Cortex of kidney (tissue), 1 donor: ENCODE data around the gene SOBP.
"Not testable (repeated sequence)": the region's sequence is repeated elsewhere in the genome, so short reads cannot be mapped to it uniquely, and the experiment has no call there.

ENCODE experiments used
- DNase-seq: peaks from one replicate; lab custom pipeline; 2025; lab: John Stamatoyannopoulos, UW

The SOBP gene

DNA sequence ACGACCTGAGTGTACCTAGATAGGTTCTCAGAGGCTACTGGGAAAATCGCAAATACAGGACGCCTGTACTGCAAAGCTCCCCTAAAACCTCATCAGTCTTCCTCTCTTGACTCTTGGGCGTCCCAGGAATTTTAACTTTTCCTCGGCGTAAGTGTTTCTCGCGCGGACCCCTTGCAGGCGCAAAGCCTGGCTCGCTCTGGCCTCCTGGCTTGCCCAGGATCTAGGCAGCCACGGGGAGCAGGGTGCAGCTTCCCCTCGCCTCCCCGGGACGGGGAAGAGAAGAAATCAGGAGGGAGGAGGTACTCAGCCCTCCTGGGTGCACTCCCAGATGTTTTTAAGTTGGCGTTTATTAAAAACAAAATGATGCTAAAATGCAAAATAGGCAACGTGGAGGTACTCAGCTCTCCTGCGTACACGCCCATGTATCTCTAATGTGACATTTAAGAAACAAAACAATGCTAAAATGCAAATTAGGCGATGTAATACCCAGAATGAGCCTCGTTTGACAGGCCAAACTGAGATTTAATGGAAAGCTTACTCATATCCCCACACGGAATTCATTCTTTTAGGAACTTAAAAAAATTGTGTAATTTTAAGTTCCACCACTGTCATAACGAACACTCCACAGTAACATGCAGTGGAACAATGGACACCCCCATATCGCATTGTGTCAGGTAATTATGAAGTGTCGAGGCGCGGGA is 1.6 kb upstream of the SOBP start:
- no peak for DNase-seq

DNA sequence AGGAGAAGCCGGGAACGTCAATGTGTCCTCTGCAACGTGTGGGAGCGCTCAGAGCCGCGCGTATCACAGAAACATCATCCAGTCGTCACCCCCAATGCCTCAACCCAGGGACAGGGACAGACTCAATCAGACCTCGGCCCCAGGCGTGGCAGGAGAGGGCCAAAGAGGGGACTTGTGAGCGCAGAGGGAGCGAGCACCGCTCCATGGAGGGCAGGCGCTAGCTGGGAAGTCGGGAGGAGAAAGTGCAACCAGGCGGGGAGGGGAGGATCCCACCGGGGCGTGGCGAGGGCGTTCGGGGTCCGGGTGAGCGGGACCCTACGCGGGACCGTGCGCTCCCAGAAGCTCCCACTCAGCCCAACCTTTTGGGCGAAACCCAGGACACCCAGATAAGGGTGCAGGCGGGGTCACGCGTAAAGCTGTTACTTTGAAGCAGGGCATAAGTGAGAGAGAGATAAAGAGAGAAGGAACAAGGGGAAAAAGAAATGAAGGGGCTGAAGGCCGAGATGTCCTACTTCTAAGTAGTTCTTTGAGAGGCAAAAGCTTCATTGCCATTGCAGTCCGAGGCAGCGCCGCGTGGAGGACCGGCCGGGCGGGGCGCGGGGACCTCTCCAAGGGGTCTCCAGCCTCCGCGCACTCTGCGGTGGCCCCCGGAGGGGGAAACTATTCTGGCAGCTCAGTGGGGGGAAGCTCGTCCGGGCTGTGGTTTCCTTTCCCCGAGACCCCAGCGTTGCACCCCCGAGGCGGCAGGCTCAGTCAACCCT is 862 bp upstream of the SOBP start:
- DNase-seq, result no peak

DNA sequence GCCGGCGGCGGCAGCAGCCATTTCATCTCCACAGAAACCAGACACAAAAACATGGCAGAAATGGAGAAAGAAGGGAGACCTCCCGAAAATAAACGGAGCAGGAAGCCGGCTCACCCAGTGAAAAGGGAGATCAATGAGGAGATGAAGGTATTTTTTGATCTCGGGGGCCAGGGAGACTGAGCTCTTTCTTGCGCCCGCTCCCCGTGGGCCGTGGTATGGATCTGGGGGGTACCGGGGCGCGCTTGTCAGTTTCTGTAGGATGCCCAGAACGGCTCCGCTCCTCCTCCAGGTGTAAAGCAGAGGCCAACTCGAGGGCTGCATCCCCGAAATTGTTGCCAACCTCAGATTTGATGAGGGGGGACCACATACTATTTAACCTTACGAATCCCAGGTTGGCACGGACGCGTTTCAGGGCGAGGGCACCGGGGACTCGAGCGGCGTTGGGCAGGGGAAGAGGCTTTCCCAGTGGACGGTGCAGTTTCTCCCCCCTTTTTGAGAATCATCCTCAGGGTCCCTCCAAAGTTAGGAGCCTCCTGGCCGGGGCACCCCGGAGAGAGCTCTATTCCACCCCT is 735 bp downstream of the SOBP start:
- no peak for DNase-seq

DNA sequence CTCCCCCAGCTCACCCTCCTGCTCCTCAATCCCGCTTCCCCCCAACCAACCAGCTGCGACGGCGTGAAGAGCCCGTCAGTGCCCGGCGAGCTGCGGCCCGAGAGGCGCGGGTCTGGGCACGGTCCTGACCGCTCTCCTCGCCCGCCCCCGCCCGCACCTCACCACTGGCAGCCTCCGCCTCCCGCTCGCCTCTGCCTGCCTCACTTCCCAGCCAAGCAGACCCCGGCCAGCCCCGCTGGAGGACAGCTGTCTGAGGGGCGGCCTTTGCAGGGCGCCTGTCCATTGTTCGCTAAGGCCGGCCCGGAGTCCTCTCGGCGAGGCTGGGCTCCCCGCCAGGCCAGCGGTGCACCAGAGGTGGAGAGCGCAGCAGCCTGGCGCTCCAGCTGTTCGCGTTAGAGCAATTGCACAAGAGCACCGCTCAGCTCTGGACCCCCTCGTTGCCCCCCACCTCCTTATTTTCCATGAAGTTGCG is 1.3 kb downstream of the SOBP start:
- no peak for DNase-seq

DNA sequence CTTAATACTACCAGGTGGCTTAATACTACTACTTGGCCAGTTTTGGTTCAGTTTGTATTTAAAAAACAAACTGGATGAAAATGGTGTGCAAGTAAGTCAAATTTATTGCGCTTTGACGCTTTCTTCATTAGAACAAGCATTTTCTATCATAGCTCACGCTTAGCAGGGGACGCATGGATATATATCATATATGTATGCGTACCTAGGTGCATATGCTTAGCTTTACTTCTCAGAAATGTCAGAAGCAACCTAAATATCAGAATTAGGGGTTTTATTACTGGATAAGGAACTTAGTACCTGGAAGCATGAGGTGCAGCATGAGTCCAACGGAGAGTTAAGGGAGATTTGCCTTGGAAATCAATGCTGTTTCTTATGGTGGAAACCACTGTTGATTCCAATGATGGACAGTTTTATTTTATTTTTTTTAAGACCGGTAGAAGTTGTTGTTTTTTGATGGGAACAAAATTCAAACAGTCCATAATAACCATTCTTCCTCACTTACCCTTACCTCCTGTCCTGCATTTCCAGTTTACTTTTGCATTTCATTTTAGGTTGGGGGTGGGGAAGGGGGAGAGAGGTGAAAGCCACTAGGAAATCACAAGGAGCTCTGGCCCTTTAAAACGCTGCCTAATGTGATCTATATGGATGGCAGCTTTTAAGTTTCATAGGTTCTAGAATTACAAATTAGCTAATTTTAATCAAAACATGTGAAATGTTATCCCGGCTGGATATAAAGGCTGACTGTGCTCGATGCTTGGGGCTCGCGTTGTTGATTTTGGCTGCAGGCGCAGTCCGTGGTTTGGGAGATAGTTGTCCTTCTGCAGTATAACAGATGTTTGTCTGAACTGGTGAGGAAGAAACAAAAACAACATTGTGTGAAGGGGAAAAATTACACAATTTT is 2.1 kb downstream of the SOBP start:
- no peak for DNase-seq

DNA sequence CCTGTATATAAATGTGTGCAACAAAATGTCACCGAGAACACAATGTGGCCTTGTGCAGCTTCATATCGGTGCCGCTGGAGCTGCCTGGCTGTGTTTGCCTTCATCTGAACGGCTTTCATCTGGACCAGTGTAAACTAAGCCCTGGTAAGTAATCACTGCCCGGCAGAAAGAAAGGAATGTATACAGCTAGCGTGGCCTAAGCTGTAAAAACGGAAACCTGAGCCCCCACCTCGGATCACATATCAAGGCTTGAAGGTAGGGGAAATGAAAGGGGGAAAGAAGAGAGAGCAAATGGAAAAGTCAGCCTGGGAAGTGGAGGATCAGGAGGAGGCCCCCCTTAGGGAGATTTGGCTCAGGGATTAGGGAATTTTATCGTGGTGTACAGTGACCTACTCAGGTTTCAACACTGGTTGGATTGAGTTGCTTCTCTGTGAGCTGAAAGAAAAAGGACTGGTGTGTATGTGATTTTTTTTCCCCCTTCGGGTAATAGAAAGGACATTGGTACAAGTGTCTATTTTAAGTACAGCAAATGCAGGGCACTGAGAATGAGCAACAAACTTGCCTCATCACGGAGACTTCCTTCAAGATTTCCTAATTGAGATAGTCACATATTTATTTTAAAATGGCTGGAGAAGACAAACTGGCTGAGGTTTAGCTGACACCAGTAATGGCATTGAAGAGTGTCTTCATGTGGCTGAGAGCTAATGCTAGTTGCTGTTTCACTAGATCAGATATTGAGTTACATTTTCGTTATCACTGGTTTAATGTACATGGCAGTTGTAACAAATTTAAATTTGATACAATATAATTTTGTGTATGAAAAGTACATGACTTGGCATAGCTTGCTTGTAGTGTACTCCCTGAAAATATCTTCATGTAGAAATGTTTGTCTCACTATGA is 3.5 kb downstream of the SOBP start:
- DNase-seq, result no peak

DNA sequence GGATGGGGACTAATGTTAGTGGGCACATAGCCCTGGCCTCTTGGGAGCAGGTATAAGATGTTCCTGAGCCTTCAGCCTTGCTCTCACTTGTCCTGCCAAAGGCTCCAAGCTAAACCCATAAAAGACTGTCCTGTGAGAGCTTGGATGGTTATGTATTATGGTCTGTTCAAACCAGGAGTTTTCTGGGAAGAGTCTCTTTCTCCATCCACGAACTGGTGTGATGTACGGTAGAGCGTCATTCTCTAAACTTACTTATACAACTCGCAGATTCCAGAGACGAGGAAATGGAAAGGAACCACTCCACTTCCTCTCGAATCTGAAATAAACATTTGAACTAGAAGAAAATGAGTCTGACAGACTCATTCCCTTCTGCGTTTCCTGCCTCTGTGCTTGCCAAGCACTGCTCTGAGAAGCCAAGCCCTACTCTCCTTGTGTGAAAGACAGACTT is 5.3 kb downstream of the SOBP start:
- DNase-seq, result no peak

DNA sequence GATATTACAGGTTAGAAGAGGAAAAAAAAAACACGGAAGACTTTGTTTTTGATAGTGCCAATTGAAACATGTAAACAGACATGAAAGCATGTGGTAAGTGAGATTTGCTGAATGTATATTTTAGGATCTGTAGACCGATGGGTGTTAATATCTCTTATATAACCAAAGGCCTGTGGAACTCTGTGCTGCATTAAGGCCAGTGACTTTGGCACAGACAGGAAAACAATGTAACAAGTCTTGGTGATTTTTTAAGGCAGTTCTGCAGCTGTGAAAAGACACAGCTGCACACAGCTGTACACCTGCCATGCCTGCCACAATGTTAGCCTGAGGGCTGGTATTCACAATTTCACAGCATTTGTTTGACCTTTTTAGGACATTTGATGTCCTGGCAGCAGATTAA is 6.1 kb downstream of the SOBP start:
- no peak for DNase-seq

DNA sequence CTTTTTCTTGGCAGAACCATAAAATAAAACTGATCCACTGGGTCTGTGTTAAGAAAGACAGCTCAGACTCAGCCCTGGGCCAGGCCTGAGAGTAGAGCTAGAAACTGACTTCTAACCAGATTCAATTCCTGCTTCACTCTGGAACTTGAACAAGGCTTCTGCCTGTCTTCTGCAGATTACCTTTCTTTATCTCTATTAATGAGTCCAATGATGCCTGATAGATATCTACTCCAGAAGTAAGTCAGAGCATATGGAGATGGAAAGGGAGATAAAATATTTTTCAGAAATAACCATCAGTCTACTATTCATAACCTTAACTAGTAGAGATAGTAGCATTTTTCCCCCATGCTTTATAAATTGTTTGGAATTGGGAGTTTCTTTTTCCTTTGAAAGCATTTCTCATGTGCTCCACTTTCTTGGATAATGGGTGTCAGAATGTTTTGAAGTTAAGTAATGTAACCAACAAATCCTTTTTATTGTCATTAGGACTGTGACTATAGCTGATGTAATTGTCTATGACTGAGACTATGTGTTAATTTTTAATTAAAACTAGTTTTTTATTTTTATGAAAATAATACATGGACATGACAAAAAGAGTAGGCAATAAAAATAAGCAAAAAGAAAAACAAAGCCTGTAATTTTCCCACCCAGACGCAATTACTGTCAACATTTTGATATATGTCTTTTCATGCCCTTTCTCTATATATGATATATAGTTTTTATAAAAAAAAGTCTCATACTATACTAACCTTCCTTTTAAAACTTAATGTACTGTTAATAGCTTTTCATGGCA is 7.2 kb downstream of the SOBP start:
- DNase-seq, result no peak

DNA sequence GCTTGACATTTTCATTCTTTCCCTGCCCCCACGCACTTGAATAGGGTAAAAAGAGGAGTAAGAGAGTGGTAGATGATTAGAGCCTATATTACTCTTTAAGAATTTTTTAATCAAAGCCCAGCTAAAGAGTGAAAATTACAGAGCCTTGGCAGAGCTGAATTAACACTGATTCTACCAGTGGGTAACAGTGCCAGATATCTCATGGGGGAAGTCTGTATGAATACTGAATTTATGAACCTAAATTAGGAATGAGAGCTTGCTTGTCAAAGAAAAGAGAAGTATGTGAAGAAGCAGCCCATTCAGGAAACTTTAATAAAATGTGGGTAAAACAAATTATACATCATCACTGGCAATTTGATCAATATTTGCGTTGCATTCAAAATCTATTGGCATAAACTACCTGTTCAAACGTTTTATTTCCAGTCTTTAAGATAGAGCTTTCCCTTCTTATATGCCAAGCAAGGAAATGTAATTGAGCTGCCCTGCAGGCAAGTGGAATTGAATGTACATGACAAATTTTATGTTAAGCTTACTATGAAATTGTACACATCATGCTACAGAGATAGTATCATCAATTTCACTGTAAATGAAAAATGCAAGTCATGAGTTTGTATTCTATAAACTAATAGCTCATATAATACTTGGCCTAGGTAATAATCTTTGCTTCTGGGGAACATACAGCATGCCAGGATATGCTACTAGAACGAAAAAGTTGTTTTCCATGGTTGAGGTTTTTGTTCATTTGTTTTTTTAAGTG is 14.5 kb downstream of the SOBP start:
- no peak for DNase-seq

DNA sequence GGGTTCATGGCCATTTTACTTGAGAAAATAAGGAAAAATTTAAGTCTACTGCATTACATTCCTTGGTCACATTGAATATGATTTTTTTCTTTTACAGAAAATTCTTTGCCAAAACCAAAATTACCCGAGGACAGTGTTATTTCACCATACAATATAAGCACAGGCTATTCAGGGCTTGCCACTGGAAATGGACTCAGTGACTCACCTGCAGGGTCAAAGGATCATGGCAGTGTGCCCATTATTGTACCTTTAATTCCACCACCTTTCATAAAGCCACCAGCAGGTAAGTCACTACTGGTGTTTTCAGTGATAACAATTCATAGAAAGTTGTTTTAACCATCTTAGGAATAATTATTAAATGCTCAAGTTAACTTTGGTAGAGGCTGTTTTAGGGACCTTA is 16.2 kb downstream of the SOBP start:
- no peak for DNase-seq

DNA sequence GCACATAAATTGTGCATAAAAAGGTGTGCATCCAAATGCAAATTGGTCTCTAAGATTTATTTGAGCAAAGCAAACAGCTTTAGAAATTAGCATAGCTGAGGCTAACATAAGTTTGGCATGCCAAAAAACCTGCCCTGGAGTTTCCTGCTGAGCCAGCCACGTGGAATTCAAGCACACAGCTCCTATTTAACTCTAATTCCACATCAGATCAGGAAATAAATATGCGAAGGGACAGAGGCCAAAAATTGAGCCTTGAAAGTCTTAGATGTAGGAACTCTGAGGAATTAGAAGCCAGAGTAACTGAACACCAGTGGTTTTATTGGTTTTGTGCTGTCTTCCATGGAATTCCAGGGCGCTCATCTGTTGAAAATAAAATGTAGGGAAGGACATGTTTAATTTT is 19.6 kb downstream of the SOBP start:
- DNase-seq, result no peak

DNA sequence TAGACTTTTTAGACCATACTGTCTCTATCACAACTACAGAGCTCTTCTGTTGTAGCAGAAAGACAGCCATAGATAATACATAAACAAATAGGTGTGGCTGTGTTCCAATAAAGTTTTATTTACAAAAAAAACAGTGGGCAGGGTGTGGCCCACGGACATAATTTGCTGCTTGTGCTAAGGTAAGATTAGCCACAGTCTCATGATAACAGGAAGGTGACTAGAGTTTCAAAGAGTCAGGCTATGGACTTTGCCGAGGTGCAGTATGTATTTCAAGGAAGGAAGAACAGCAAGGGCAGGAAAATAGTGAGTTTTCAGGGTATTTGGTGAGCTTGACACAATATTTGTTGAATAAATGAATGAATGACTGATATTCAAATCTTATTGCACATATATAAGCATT is 20.2 kb downstream of the SOBP start:
- no peak for DNase-seq

DNA sequence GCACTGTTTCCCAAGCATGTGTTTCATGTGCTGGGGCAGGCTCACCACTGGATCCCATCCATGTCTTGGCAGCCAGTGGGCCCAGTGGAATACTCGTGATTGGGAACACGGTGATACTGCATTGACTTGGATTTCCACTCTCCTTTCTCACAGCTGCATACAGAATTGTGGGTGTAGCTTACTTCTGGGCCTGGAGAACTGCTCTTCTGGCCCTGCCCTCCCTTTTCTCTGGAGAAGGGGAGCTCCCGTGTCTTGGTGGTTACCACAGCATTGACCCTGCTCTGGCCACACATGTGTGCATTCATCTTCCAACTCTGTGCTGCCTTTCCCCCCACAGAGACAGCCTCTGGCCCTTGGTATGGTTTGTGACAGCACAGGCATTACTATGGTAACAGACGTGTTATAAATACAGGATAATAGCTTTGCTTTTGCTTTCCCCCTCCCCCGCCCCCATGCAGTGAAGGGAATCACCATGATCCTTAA is 21.6 kb downstream of the SOBP start:
- DNase-seq, result no peak

DNA sequence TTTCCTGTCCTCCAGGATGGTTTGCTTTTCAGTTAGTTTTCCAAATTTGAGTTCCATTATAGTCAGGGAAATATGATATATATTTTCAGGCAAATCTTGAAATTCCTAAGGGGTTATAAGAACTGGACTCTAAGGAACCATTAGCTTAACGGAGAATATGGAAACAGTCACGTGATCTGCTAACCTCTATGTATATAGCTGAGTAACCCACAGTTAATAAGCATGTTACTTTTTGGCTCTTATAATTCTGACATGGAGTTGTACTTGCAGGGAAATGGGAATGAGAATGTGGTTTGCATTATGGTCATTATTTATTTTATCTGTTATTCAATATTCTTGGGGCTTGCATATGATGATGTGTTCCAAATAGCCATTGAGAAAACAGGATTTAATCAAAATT is 23.3 kb downstream of the SOBP start:
- DNase-seq, result no peak

DNA sequence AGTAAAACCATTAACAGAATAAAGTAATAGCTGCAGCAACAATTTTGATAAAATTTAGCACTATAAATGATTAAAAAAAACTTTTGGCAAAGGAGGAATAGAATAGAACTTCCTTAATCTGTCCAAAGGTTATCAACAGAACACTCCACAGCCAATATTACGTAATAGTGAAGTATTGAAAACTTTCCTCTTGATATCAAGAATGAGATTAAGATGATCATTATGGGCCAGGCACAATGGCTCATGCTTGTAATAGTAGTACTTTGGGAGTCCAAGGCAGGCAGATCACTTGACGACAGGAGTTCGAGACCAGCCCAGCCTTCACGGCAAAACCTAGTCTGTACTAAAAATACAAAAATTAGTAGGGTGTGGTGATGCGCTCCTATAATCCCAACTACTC is 26.0 kb downstream of the SOBP start:
- DNase-seq, result no peak

DNA sequence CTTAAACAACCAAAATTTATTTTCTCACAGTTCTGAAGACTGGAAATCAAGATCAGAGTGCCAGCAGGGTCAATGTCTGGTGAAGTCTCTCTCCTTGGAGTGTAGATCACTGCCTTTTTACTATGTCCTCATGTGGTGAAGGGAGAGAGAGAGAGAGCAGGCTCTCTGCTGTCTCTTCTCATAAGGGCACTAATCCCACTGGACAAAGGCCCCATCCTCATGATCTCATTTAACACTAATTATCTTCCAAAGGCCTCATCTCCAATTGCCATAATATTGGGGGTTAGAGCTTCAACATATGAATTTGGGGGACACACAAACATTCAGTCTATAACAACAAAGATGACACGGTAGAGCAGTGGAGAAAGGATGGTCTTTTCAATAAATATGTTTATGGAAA is 27.4 kb downstream of the SOBP start:
- DNase-seq, result no peak

DNA sequence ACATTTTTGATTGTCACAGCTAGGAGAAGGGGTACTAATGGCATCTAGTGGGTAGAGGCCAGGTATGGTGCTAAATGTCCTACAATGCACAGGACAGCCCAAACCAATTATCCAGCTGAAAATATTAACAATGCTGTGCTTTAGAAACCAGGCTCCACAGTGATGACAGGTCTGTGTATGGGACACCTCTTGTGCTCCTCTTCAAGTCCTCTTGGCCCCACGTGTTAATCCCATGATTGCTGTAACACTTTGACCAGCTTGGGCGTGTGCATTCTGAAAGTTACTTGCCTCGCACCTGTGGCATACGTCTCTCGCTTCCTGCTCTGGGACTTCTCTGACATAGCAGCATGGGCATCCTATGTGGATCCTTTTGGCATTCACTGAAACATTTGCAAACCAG is 29.3 kb downstream of the SOBP start:
- not testable (repeated sequence) for DNase-seq

DNA sequence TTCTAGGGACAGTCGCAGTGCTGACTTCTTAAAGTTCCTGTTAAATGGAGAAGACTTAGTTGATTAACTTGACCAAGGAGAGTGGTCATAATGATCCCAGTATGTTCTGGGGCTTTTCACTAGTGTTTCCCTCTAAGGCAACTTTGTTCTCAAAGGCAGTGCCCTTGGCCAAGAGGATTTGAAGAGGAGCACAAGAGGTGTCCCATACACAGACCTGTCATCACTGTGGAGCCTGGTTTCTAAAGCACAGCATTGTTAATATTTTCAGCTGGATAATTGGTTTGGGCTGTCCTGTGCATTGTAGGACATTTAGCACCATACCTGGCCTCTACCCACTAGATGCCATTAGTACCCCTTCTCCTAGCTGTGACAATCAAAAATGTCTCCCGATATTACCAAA is 30.8 kb downstream of the SOBP start:
- DNase-seq, result not testable (repeated sequence)
